Uterus (tissue), 2 donors: ENCODE measurements around the gene GFM1.

Experiments
- POLR2A ChIP-seq, 2 donors: fragments of 450-650 bp; IDR thresholded peaks; one replicate each; pipeline ENCODE4 v1.6.1; 2016; ENCODE audit warnings: antibody characterized with exemption in 2 of 2, mild to moderate bottlenecking in 1 of 2, moderate library complexity in 1 of 2
- TF ChIP-seq, protein P1 (sequence below), 4 experiments: fragments of 200-600 bp in 2 of 4; fragments of 450-650 bp in 2 of 4; sonication (generic) in 2 of 4; IDR thresholded peaks; one replicate each; pipeline ENCODE4 v1.5.1; 2016 to 2019; ENCODE audit warnings: antibody characterized with exemption in 4 of 4, mild to moderate bottlenecking in 2 of 4, moderate library complexity in 1 of 4

DNA sequence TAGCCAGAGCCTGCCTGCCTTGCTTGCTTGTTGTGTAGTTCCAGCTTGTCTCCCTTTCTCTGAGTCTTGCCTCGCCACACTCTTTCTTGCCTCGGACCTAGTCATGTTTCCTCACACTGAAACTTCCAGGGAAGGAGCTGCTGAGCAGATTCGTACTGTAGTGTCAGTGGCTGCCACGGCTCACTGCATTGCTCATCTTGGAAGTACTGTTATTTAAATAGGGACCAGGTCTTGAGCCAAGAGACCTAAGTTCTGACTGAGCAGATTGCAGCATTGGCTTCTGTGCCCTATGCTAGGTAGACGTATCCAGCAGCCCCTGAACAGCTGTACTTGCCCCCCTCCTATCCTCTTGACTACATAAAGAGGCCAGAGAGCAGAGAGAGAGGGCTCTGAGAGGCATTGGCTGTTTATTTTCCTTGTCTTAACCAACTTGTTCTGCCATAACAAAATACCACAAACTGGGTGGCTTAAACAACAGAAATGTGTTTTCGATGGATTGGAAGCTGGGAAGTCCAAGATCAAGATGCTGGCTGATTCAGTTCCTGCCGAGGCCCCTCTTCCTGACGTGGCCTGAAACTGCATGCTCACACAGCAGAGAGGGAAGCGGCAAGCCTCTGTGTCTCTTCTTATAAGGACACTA is 93.8 kb downstream of the GFM1 start:
- TF ChIP-seq, protein P1, sequence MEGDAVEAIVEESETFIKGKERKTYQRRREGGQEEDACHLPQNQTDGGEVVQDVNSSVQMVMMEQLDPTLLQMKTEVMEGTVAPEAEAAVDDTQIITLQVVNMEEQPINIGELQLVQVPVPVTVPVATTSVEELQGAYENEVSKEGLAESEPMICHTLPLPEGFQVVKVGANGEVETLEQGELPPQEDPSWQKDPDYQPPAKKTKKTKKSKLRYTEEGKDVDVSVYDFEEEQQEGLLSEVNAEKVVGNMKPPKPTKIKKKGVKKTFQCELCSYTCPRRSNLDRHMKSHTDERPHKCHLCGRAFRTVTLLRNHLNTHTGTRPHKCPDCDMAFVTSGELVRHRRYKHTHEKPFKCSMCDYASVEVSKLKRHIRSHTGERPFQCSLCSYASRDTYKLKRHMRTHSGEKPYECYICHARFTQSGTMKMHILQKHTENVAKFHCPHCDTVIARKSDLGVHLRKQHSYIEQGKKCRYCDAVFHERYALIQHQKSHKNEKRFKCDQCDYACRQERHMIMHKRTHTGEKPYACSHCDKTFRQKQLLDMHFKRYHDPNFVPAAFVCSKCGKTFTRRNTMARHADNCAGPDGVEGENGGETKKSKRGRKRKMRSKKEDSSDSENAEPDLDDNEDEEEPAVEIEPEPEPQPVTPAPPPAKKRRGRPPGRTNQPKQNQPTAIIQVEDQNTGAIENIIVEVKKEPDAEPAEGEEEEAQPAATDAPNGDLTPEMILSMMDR (IDR thresholded peaks at IDR 0.05) = no peak
- TF ChIP-seq POLR2A (IDR thresholded peaks at IDR 0.05) = no peak
